Mucosa of rectum (tissue), 2 donors: Measurements from ENCODE around the gene BICC1.

ENCODE experiments used
- H3K27ac ChIP-seq, 2 donors: one replicate each; pipeline ENCODE4 v1.7.0; 2013; ENCODE audit warnings: inconsistent platforms in 2 of 2, low read depth in 2 of 2, low read length in 2 of 2
- H3K27me3 ChIP-seq, 2 donors: one replicate each; pipeline ENCODE4 v1.7.0; 2013; ENCODE audit warnings: low read length in 2 of 2; ENCODE audit not compliant: control insufficient read depth in 2 of 2, insufficient read depth in 2 of 2
- H3K36me3 ChIP-seq, 2 donors: one replicate each; pipeline ENCODE4 v1.7.0; 2013; ENCODE audit warnings: low read length in 2 of 2; ENCODE audit not compliant: control insufficient read depth in 2 of 2, insufficient read depth in 2 of 2
- H3K4me1 ChIP-seq, 2 donors: one replicate each; pipeline ENCODE4 v1.7.0; 2013; ENCODE audit warnings: low read length in 2 of 2, mild to moderate bottlenecking in 1 of 2; ENCODE audit not compliant: control insufficient read depth in 2 of 2, insufficient read depth in 2 of 2
- H3K4me3 ChIP-seq, 2 donors: one replicate each; pipeline ENCODE4 v1.7.0; 2013; ENCODE audit warnings: low read length in 2 of 2
- H3K9ac ChIP-seq, 2 donors: one replicate each; pipeline ENCODE4 v1.7.0; 2013; ENCODE audit warnings: low read length in 2 of 2, low read depth in 1 of 2, mild to moderate bottlenecking in 1 of 2
- H3K9me3 ChIP-seq, 2 donors: one replicate each; pipeline ENCODE4 v1.7.0; 2013; ENCODE audit warnings: low read length in 2 of 2; ENCODE audit not compliant: control insufficient read depth in 2 of 2
- donor health status: healthy.
- donor health status: Normal muscosa, but diverticular disease.

Gene BICC1

GRCh38 chr10:58824396-58824795 is 311.7 kb downstream of the BICC1 start:
- no peaks in the 10 kb centered on the region for H3K36me3 ChIP-seq
- no peak overlapping the region for H3K4me3 ChIP-seq
- H3K9ac ChIP-seq = no peak overlapping the region
- H3K9me3 ChIP-seq = no peaks in the 10 kb centered on the region
- no peaks in the 10 kb centered on the region for H3K27me3 ChIP-seq
- no peak overlapping the region for H3K27ac ChIP-seq
- H3K4me1 ChIP-seq = no peaks in the 10 kb centered on the region

GRCh38 chr10:58826694-58827093 is 314.0 kb downstream of the BICC1 start:
- Histone ChIP-seq H3K27ac (no peak overlapping the region), H3K4me1 (no peaks in the 10 kb centered on the region), H3K36me3 (no peaks in the 10 kb centered on the region), H3K4me3 (no peak overlapping the region), H3K9me3 (no peaks in the 10 kb centered on the region), H3K27me3 (no peaks in the 10 kb centered on the region), H3K9ac (no peak overlapping the region)

- Histone ChIP-seq H3K4me3 (no peak overlapping the region), H3K9ac (no peak overlapping the region), H3K4me1 (no peaks in the 10 kb centered on the region), H3K27ac (no peak overlapping the region), H3K27me3 (no peaks in the 10 kb centered on the region), H3K36me3 (no peaks in the 10 kb centered on the region), H3K9me3 (no peaks in the 10 kb centered on the region)
These were observed 314.7 kb downstream of the BICC1 start for GRCh38 chr10:58827381-58827780.

- H3K9ac ChIP-seq = no peak overlapping the region
- no peaks in the 10 kb centered on the region for H3K9me3 ChIP-seq
- no peaks in the 10 kb centered on the region for H3K27me3 ChIP-seq
- H3K36me3 ChIP-seq = no peaks in the 10 kb centered on the region
- H3K27ac ChIP-seq = no peak overlapping the region
- no peaks in the 10 kb centered on the region for H3K4me1 ChIP-seq
- H3K4me3 ChIP-seq = no peak overlapping the region
These were observed 317.2 kb downstream of the BICC1 start for GRCh38 chr10:58829839-58830238.

- Histone ChIP-seq H3K4me3 (no peak overlapping the region), H3K4me1 (no peaks in the 10 kb centered on the region), H3K27me3 (no peaks in the 10 kb centered on the region), H3K9ac (no peak overlapping the region), H3K27ac (no peak overlapping the region), H3K9me3 (no peaks in the 10 kb centered on the region), H3K36me3 (no peaks in the 10 kb centered on the region)
These were observed 318.0 kb downstream of the BICC1 start for GRCh38 chr10:58830697-58831096.

GRCh38 chr10:58833771-58834561 is 321.3 kb downstream of the BICC1 start:
- H3K27me3 ChIP-seq = no peaks in the 10 kb centered on the region
- no peak overlapping the region for H3K4me3 ChIP-seq
- no peak overlapping the region for H3K9ac ChIP-seq
- no peaks in the 10 kb centered on the region for H3K36me3 ChIP-seq
- peak overlapping the region in 1 of 2 donors; percentile 8 for H3K27ac ChIP-seq
- no peaks in the 10 kb centered on the region for H3K9me3 ChIP-seq
- H3K4me1 ChIP-seq = no peaks in the 10 kb centered on the region

- H3K9ac ChIP-seq = no peak overlapping the region
- no peak overlapping the region for H3K4me3 ChIP-seq
- H3K4me1 ChIP-seq = no peaks in the 10 kb centered on the region
- no peaks in the 10 kb centered on the region for H3K27me3 ChIP-seq
- H3K27ac ChIP-seq = no peak overlapping the region
- no peaks in the 10 kb centered on the region for H3K36me3 ChIP-seq
- no peaks in the 10 kb centered on the region for H3K9me3 ChIP-seq
These were observed 323.6 kb downstream of the BICC1 start for GRCh38 chr10:58836176-58836700.

GRCh38 chr10:58836991-58837575 is 324.4 kb downstream of the BICC1 start:
- H3K9ac ChIP-seq = no peak overlapping the region
- no peaks in the 10 kb centered on the region for H3K4me1 ChIP-seq
- no peaks in the 10 kb centered on the region for H3K36me3 ChIP-seq
- no peaks in the 10 kb centered on the region for H3K9me3 ChIP-seq
- H3K4me3 ChIP-seq = no peak overlapping the region
- H3K27me3 ChIP-seq = no peaks in the 10 kb centered on the region
- H3K27ac ChIP-seq = no peak overlapping the region

- H3K36me3 ChIP-seq = no peaks in the 10 kb centered on the region
- no peaks in the 10 kb centered on the region for H3K9me3 ChIP-seq
- H3K4me3 ChIP-seq = no peak overlapping the region
- H3K9ac ChIP-seq = no peak overlapping the region
- H3K4me1 ChIP-seq = no peaks in the 10 kb centered on the region
- no peaks in the 10 kb centered on the region for H3K27me3 ChIP-seq
- no peak overlapping the region for H3K27ac ChIP-seq
These were observed 325.2 kb downstream of the BICC1 start for GRCh38 chr10:58837826-58838225.

- Histone ChIP-seq H3K9me3 (no peaks in the 10 kb centered on the region), H3K9ac (no peak overlapping the region), H3K36me3 (no peaks in the 10 kb centered on the region), H3K27ac (no peak overlapping the region), H3K4me3 (no peak overlapping the region), H3K27me3 (no peaks in the 10 kb centered on the region), H3K4me1 (no peaks in the 10 kb centered on the region)
These were observed 326.0 kb downstream of the BICC1 start for GRCh38 chr10:58838561-58839208.
